Tibial nerve (tissue), 4 donors: ENCODE results near the gene GRB7.

ENCODE experiments used
- CTCF ChIP-seq, 5 experiments: fragments of 200-600 bp in 3 of 5; fragments of 450-650 bp in 2 of 5; sonication (generic) in 3 of 5; IDR thresholded peaks; one replicate each; pipeline ENCODE4 v1.5.1; 2016 to 2019; ENCODE audit warnings: antibody characterized with exemption in 5 of 5, mild to moderate bottlenecking in 3 of 5, moderate library complexity in 2 of 5
- EP300 ChIP-seq, 2 donors: sonication (generic); formaldehyde crosslinking; IDR thresholded peaks; one replicate each; pipeline ENCODE4 v1.6.1; 2017; ENCODE audit warnings: antibody characterized with exemption in 2 of 2, mild to moderate bottlenecking in 1 of 2
- POLR2A ChIP-seq, 2 donors: fragments of 450-650 bp; IDR thresholded peaks; one replicate each; pipeline ENCODE4 v1.6.1; 2017; ENCODE audit warnings: antibody characterized with exemption in 2 of 2, mild to moderate bottlenecking in 2 of 2, moderate library complexity in 2 of 2

GRCh38 chr17:39740357-39741111 lies 2.8 kb downstream of the GRB7 start:
- TF ChIP-seq CTCF (IDR thresholded peaks at IDR 0.05) = no peak
- no peak for TF ChIP-seq POLR2A (IDR thresholded peaks at IDR 0.05)
- TF ChIP-seq EP300 (IDR thresholded peaks at IDR 0.05) = no peak
